Measurements from ENCODE around the gene BMAL1.

- TF ChIP-seq RAD21 (IDR thresholded peaks at IDR 0.05; ENCODE audit: low read depth) = no peak
- no peak for TF ChIP-seq MAX (IDR thresholded peaks at IDR 0.05)
These were observed 137.6 kb downstream of the BMAL1 start for GRCh38 chr11:13415201-13415600.
